OCI-M2 (cell line): ENCODE measurements around the gene RBFOX2.
"Not testable (repeated sequence)": the region's sequence is repeated elsewhere in the genome, so short reads cannot be mapped to it uniquely, and the experiment has no call there.

Experiments used
- DNase-seq: peaks from one replicate; lab custom pipeline; 2025; ENCODE audit not compliant: unreplicated experiment; lab: John Stamatoyannopoulos, UW

Gene RBFOX2, protein sequence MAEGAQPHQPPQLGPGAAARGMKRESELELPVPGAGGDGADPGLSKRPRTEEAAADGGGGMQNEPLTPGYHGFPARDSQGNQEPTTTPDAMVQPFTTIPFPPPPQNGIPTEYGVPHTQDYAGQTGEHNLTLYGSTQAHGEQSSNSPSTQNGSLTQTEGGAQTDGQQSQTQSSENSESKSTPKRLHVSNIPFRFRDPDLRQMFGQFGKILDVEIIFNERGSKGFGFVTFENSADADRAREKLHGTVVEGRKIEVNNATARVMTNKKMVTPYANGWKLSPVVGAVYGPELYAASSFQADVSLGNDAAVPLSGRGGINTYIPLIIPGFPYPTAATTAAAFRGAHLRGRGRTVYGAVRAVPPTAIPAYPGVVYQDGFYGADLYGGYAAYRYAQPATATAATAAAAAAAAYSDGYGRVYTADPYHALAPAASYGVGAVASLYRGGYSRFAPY

GRCh38 chr22:36028646-36029405, at the start of gene RBFOX2:
Gene RBFOX2, minus strand, starts transcription at chr22:36028824. Its CDS starts 399 bp downstream, at chr22:36028425.
- no peak for DNase-seq

GRCh38 chr22:36077271-36077670, 48.6 kb upstream of the RBFOX2 start:
- DNase-seq: no peak

DNA sequence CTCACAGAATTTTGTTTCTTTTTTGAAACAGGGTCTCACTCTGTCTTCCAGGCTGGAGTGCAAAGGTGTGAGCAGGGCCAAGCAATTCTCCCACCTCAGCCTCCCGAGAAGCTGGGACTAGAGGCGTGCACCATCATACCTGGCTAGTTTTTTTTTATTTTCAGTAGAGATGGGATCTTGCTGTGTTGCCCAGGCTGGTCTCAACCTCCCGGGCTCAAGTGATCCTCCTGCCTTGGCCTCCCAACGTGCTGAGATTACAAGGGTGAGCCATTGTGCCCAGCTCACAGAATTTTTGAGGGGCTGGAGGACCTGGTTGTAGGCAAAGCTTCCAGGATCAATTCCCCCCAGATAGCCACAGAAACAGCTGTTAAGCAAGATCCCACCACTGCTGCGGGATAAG, 47.1 kb upstream of the RBFOX2 start:
- no peak for DNase-seq

GRCh38 chr22:36075230-36075629, 46.6 kb upstream of the RBFOX2 start:
- DNase-seq: no peak

- no peak for DNase-seq
Measured at GRCh38 chr22:36073476-36073875, 44.9 kb upstream of the RBFOX2 start.

- DNase-seq: not testable (repeated sequence)
Measured at GRCh38 chr22:36070645-36071044, 42.0 kb upstream of the RBFOX2 start.

DNA sequence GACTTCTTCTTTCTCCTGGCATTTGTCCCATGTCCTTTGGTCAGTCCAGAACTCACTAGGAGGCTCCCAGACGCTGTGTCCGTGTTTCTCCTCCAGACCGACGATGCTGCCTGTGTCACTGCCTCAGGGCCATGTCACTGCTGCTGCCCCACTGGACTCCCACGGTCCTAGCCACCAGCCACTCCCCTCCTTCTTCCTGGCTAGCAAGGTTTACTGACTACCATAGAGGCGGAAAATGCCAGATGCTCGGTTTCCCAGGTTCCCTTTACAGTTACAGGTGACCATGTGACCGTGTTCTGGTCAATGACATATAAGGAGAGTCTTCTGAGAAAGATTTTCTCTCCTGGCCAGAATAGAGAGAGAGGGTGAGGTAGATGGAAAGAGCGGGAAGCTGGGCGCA, 40.7 kb upstream of the RBFOX2 start:
- DNase-seq: no peak

GRCh38 chr22:36068776-36069344, 40.2 kb upstream of the RBFOX2 start:
- DNase-seq: no peak

GRCh38 chr22:36067235-36067558, 38.6 kb upstream of the RBFOX2 start:
- DNase-seq: no peak

DNA sequence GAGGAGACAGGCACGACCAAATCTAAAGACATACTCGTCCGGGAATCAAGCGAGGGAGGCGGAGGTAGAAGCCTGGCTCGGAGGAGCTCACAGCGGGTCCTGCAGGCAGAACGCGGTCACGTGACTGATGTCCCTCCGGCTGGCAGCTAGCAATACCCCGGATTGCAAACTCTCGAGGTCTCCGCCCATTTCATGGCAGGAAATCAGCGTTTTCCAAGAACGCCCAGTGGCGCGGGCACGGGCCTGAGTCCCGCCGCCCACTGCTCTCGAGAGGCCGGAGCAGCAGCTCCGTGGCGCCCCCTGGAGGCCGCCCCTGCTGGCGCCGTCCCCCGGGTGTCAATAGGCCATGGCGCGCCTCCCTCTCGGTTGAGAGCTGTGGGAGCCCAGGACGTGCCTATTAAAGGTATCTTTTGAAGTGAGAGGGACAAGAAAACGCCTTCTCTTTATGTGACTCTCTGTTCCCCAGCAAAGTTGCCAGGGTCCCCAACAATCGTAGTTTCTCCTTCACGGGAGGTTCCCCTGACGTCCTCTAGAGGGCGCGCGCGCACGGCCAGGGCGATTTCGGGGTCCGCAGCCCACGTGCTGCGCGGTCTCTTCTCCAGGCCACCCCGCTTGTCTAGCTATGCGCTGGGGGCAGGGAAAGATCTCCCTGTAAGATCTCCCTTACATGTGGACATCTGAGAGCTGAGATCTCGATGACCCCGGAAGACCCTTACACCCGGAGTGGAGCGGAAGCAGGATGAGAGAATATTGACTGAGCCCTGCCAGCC, 37.3 kb upstream of the RBFOX2 start:
- DNase-seq: peak; percentile 27

GRCh38 chr22:36065462-36065774, 36.8 kb upstream of the RBFOX2 start:
- DNase-seq: no peak

DNA sequence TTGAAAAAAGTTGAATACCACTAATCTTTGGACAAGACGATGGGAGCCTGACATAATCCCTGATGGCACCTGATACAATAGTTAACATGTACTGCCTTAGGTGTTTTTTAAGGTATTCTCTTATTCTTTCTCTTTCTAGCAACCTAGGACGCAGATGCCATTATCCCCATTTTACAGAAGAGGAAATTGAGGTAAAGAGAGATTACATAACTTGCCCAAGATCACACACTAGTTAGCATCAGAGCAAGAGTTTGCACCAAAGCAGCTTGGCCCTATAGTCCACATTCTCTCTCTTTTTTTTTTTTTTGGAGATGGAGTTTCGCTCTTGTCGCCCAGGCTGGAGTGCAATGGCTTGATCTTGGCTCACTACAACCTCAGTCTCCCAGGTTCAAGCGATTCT, 35.7 kb upstream of the RBFOX2 start:
- DNase-seq: no peak

GRCh38 chr22:36056980-36057379, 28.4 kb upstream of the RBFOX2 start:
- no peak for DNase-seq

DNA sequence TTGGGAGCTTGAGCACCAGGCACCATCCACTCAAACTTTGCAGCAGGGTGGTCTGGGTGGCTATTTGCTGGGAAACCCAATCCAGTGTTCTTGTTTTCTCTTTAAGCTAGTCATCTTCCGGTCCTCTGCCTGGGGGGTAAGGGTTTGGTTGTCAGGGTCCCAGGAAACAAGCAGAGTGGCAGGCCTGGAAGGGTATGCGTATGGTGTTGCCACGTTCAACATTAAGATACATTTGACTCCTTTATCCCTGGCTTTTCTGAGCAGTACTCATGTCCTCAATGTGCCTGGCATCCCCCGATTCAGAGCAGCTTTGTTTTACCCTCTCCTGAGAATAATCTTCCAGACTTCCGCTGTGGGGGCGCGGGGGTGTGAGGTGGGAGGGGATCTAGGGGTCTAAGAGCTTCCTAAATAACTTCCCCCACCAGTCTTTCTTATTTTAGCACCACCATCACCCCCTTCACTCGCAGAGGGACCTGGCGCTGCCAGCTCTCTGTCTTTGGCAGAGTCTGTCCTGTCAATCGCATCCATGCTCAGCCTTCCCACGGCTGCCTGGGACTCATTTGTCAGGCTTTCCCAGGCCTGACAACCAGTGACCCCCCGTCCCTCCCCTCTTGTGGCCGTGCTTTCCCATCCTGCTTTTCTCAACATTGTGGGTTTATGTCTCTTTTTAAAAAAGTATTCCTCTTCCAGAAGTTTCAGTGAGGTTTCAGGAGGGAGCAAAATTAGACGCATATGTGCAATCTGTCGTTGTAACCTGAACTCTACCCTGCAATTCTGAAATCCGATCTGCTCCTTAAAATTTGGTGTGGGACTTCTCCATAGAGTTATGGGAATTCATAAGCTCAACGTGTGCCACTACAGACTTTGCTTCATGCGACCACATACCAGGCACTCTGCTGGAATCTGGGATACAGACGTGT, 27.0 kb upstream of the RBFOX2 start:
- DNase-seq: no peak

DNA sequence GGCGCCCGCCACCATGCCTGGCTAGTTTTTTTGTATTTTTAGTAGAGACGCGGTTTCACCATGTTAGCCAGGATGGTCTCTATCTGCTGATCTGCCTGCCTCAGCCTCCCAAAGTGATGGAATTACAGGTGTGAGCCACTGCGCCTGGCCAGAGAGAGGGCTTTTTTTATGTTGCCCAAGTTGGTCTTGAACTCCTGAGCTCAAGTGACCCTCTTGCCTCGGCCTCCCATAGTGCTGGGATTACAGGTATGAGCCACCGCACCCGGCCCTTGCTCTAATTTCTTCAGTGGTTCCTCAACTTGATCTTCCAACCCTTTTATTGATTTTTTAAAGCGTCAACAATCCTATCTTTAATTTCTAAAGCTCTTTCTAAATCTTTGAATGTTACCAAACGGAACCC, 25.8 kb upstream of the RBFOX2 start:
- DNase-seq: not testable (repeated sequence)

GRCh38 chr22:36053242-36054147, 24.9 kb upstream of the RBFOX2 start:
- DNase-seq: no peak

DNA sequence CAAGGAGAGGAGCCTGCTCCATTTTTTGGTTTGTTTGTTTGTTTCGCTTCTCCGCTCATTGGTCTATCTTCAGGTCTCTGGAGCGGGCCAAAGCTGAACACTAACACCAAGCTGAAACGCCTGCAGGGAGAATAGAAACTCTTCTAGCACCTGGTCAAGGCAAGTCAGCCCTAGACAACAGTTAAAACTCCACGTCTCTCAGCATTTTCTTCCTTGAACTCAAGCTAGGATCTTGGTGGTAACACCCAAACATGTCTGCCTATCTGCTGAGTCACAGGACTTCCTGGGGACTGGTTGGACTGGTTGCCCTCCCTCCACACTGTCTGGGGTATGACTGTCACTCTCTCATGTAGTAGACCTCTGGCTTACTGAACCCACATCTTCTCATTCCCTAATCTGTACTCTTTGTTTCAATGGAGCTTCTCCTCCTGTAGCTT, 23.9 kb upstream of the RBFOX2 start:
- no peak for DNase-seq

DNA sequence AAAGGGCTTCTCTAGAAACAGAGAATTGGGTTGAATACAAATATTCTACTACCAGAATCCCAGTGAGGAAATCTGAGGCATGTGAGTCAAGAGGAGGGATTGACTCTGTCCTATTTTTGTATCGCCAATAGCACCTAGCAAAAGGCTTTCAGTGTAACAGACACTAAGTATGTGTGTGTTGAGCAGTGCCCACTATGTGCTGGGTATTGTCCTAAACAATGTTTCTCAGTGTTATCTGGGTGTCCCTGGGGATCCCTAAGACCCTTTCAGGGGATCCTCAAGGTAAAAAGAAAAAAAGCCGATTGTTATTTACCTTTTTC, 21.0 kb upstream of the RBFOX2 start:
- no peak for DNase-seq

GRCh38 chr22:36048911-36049677, 20.5 kb upstream of the RBFOX2 start:
- DNase-seq: no peak
